Fibroblast of lung (primary cell): ENCODE data around the gene DCHS2. TPM values are rescaled to one million over a fixed set of nuclear protein-coding genes. Genes with fewer than 3 reads are reported as not detected.

ENCODE experiments used
- DNase-seq, 2 donors: peaks; one replicate each; pipeline versions ENCODE4 v3.0.0 to v3.0.0-alpha.2; 2010; ENCODE audit warnings: low read depth in 2 of 2
- H2AFZ ChIP-seq: 2 replicates; pipeline ENCODE4 v1.5.1; 2012; ENCODE audit warnings: low read length, control low read depth, inconsistent platforms
- H3K27ac ChIP-seq: 2 replicates; pipeline ENCODE4 v1.5.1; 2011; ENCODE audit warnings: low read length, control low read depth; ENCODE audit not compliant: insufficient read depth
- H3K27me3 ChIP-seq: 2 replicates; pipeline ENCODE4 v1.5.1; 2011; ENCODE audit warnings: mild to moderate bottlenecking, low read length; ENCODE audit not compliant: control insufficient read depth, insufficient read depth
- H3K36me3 ChIP-seq: 2 replicates; pipeline ENCODE4 v1.5.1; 2011; ENCODE audit warnings: low read length; ENCODE audit not compliant: control insufficient read depth, insufficient read depth
- H3K4me1 ChIP-seq: 2 replicates; pipeline ENCODE4 v1.5.1; 2011; ENCODE audit warnings: low read length; ENCODE audit not compliant: control insufficient read depth, insufficient read depth; ENCODE audit errors: extremely low read depth
- H3K4me2 ChIP-seq: 2 replicates; pipeline ENCODE4 v1.5.1; 2011; ENCODE audit warnings: low read length, control low read depth; ENCODE audit not compliant: insufficient read depth; ENCODE audit errors: extremely low read depth
- H3K4me3 ChIP-seq, 4 experiments: fragments of 200-600 bp in 1 of 4; sonication (generic) in 1 of 4; replicated peaks in 1 of 4; 2 replicates each; pipeline ENCODE4 v1.5.1; 2011 to 2016; ENCODE audit warnings: low read length in 4 of 4, low read depth in 3 of 4, mild to moderate bottlenecking in 3 of 4, control low read depth in 2 of 4, inconsistent platforms in 1 of 4, mixed read lengths in 1 of 4; ENCODE audit not compliant: insufficient read depth in 1 of 4; ENCODE audit errors: control extremely low read depth in 1 of 4
- H3K79me2 ChIP-seq: 2 replicates; pipeline ENCODE4 v1.5.1; 2012; ENCODE audit warnings: mild to moderate bottlenecking, low read length, inconsistent platforms; ENCODE audit not compliant: control insufficient read depth, insufficient read depth
- H3K9ac ChIP-seq: 2 replicates; pipeline ENCODE4 v1.5.1; 2011; ENCODE audit warnings: mild to moderate bottlenecking, low read length, control low read depth; ENCODE audit not compliant: insufficient read depth
- H3K9me3 ChIP-seq: 2 replicates; pipeline ENCODE4 v1.5.1; 2012; ENCODE audit warnings: low read depth, low read length; ENCODE audit not compliant: control insufficient read depth, insufficient read depth
- H4K20me1 ChIP-seq: 2 replicates; pipeline ENCODE4 v1.5.1; 2011; ENCODE audit warnings: low read length; ENCODE audit not compliant: control insufficient read depth, insufficient read depth; ENCODE audit errors: extremely low read depth
- EZH2 ChIP-seq: IDR thresholded peaks from 2 replicates; pipeline ENCODE4 v1.5.1; 2012; ENCODE audit warnings: low read length, control low read depth, mild to moderate bottlenecking; ENCODE audit errors: missing control alignments
- polyA plus RNA-seq, 2 donors: library from polyadenylated mRNA; depleted of rRNA in 1 of 2; stranded (reverse) in 1 of 2; unstranded in 1 of 2; fragments of >200 nt; gene quantifications; 2 replicates each; pipeline ENCODE4 v1.2.1, GENCODE V29; 2011 to 2012; ENCODE audit warnings: missing spikeins in 1 of 2
- total RNA-seq: library from RNA; depleted of rRNA; stranded (reverse); fragments of >200 nt; gene quantifications from 2 replicates; pipeline ENCODE4 v1.2.1, GENCODE V29; 2014
- TF ChIP-seq, protein P1 (sequence below), 2 donors: IDR thresholded peaks in 1 of 2; conservative IDR thresholded peaks in 1 of 2; 1 replicate in 1 of 2; 2 replicates in 1 of 2; pipeline ENCODE4 v1.5.1; 2011 to 2012; ENCODE audit warnings: low read length in 2 of 2, control low read depth in 1 of 2, inconsistent platforms in 1 of 2, low read depth in 1 of 2, mild to moderate bottlenecking in 1 of 2

DCHS2 gene
- total and polyA plus RNA-seq, 2 donors (not counting 1 experiment from before 2014, with no cell fraction given), result not detected

DNA sequence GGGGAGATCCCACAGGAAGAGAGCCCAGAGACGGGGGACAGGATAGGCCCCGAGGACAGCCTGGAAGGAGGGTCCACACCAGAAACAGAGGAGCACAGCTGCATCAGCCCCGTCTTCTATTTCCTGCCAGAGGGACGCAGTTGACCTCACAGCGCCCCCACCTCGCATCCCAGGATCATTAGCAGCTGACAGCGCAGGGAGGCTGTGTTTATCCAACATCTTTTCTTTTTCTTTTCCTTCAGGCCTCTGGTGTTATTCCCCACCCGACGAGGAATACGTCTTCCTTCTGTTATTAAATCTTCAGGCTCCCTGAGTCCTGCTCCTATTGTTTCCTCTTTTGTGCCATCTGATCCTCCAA is 75.4 kb downstream of the DCHS2 start:
- Histone ChIP-seq H3K4me2 (peak overlapping the region; percentile 95), H3K79me2 (no peaks in the 10 kb centered on the region), H3K36me3 (no peaks in the 10 kb centered on the region), H3K27me3 (no peaks in the 10 kb centered on the region), H3K9ac (no peak overlapping the region), H3K4me1 (no peaks in the 10 kb centered on the region), H3K4me3 (peak overlapping the region; percentile 50 to 71 (median 55)), H2AFZ (peak overlapping the region; percentile 84), H3K9me3 (no peaks in the 10 kb centered on the region), H4K20me1 (no peaks in the 10 kb centered on the region), H3K27ac (no peak overlapping the region)
- DNase-seq, result peak; percentile 1
- TF ChIP-seq, protein P1, sequence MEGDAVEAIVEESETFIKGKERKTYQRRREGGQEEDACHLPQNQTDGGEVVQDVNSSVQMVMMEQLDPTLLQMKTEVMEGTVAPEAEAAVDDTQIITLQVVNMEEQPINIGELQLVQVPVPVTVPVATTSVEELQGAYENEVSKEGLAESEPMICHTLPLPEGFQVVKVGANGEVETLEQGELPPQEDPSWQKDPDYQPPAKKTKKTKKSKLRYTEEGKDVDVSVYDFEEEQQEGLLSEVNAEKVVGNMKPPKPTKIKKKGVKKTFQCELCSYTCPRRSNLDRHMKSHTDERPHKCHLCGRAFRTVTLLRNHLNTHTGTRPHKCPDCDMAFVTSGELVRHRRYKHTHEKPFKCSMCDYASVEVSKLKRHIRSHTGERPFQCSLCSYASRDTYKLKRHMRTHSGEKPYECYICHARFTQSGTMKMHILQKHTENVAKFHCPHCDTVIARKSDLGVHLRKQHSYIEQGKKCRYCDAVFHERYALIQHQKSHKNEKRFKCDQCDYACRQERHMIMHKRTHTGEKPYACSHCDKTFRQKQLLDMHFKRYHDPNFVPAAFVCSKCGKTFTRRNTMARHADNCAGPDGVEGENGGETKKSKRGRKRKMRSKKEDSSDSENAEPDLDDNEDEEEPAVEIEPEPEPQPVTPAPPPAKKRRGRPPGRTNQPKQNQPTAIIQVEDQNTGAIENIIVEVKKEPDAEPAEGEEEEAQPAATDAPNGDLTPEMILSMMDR (conservative IDR thresholded peaks at IDR 0.05 in 1 of 2, IDR thresholded peaks at IDR 0.05 in 1 of 2; ENCODE audit: low read depth in 1 of 2, low read length in 2 of 2), result no peak
- no peak for TF ChIP-seq EZH2

DNA sequence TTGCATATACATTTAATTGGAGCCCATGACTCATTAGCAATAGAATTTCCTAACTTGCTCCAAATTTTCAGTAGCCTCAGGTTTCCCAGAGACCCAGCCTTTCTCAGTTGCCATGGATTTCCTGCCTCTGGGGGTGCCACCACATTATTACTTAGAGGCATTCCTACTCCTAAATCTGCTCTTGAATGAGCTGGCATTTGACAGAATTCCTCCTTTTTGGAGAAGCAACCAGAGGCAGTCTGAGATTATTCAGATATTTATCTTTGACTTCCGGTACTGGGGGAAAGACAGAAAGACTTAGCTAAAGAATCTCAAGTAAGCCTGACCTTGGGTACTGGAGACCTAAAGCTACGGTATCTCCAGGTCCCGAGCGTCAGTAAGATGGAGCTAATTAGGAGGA is 76.3 kb downstream of the DCHS2 start:
- Histone ChIP-seq H3K27ac (no peak overlapping the region), H2AFZ (no peak overlapping the region), H3K9me3 (no peaks in the 10 kb centered on the region), H3K36me3 (no peaks in the 10 kb centered on the region), H3K9ac (no peak overlapping the region), H4K20me1 (no peaks in the 10 kb centered on the region), H3K4me1 (no peaks in the 10 kb centered on the region), H3K4me3 (no peak overlapping the region), H3K4me2 (no peak overlapping the region), H3K27me3 (no peaks in the 10 kb centered on the region), H3K79me2 (no peaks in the 10 kb centered on the region)
- TF ChIP-seq EZH2, result no peak
- TF ChIP-seq, protein P1 (conservative IDR thresholded peaks at IDR 0.05 in 1 of 2, IDR thresholded peaks at IDR 0.05 in 1 of 2; ENCODE audit: low read depth in 1 of 2, low read length in 2 of 2), result no peak
- no peak for DNase-seq

DNA sequence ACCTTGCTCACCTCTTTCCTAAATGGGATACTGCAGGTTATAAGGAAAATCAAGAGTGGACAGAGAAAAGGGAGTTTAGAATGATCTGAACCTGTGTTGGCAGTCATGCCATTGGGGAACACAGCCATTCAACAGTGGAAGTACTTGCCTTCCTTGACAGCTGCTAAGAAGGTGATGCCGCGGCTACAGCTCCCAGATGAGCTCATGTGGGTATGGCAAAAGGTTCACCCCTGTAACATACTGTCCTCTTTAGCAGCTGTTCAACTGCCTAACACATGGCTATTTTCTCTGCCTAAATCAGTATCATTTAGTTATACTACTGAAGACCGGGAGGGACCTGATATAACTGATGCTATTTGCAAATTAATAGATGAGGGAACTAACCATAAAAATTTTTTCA is 76.8 kb downstream of the DCHS2 start:
- no peak overlapping the region for H3K4me3 ChIP-seq
- no peaks in the 10 kb centered on the region for H3K27me3 ChIP-seq
- H3K27ac ChIP-seq, result no peak overlapping the region
- TF ChIP-seq, protein P1 (conservative IDR thresholded peaks at IDR 0.05 in 1 of 2, IDR thresholded peaks at IDR 0.05 in 1 of 2; ENCODE audit: low read depth in 1 of 2, low read length in 2 of 2), result no peak
- no peak for TF ChIP-seq EZH2
- H3K9ac ChIP-seq, result no peak overlapping the region
- H3K4me1 ChIP-seq, result no peaks in the 10 kb centered on the region
- H3K36me3 ChIP-seq, result no peaks in the 10 kb centered on the region
- DNase-seq, result no peak
- H3K4me2 ChIP-seq, result no peak overlapping the region
- H3K9me3 ChIP-seq, result no peaks in the 10 kb centered on the region
- no peaks in the 10 kb centered on the region for H4K20me1 ChIP-seq
- no peak overlapping the region for H2AFZ ChIP-seq
- no peaks in the 10 kb centered on the region for H3K79me2 ChIP-seq
